ENCODE data around the gene SYTL3. TPM values are rescaled to one million over a fixed set of nuclear protein-coding genes. Genes with fewer than 3 reads are reported as not detected.

SYTL3 gene
- total RNA-seq, 1 donor from 2014 or later: 1.7 TPM

DNA sequence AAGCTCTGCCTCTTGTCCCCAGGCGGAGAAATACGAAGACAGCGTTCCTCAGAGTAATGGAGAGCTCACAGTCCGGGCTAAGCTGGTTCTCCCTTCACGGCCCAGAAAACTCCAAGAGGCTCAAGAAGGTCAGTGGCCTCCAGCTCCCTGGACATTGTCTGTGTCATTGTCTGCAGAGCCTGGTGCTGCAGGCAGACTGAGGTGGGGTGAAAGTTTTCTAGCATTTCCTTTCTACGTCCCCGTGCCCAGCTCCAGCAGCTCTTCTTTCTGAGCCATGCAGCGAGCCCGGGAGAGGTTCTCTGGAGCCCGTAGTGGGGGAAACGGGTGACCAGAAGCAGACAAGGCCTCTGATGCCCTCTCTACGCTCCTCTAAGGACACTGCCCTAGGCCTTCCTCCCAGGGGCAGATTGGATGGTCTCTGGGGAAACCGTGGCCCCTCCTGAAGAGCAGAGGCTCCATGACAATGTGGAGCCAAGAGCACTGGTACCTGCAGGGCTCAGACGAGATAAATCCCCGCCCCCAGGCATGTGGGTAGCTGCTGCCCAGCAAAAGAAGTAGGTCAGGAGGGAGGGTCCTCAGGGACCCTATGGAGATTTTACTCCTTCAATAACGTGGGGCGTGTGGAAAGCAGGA, 110.9 kb downstream of the SYTL3 start:
- ATAC-seq: peak; percentile 1

DNA sequence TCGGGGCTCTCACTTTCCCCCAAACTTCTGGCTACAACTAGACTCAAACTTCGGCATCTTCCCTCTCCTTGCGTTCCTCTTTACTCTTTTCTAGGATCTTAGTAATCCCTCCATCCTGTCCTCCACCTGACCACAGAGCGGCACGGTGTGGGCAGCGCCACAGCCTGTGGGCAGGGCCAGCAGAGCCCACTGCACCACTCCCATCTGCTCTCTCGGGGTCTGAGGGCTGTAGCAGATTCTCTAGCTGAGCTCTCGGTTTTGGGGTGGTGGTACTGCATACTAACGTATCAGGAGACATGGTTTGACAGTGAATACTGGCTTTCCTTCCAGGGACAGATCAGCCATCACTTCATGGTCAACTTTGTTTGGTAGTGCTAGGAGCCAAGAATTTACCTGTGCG, 111.9 kb downstream of the SYTL3 start:
- ATAC-seq: no peak

DNA sequence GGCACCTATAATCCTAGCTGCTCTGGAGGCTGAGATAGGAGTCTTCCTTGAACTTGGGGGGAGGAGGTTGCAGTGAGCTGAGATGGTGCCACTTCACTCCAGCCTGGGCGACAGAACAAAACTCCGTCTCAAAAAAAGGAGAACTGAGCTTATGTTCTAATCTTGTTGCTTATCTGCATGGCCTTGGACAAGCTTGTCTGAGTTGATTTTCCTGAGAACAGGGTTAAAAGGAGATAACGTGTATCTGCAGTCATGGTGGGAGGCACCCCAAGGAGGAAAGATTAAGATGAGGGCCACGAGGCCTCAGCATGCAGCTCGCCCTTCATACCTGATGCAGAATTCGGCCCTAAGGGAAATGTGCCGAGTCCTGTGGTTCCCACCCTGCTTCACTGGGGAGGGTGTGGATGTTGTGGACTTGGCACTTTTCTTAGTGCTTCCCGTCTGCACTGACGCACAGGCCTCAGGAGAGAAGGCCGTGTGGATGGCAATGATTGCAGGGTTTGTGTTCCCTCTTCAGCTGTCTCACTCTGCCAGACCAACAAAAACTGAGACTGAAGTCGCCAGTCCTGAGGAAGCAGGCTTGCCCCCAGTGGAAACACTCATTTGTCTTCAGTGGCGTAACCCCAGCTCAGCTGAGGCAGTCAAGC, 113.1 kb downstream of the SYTL3 start:
- ATAC-seq: peak; percentile 5

DNA sequence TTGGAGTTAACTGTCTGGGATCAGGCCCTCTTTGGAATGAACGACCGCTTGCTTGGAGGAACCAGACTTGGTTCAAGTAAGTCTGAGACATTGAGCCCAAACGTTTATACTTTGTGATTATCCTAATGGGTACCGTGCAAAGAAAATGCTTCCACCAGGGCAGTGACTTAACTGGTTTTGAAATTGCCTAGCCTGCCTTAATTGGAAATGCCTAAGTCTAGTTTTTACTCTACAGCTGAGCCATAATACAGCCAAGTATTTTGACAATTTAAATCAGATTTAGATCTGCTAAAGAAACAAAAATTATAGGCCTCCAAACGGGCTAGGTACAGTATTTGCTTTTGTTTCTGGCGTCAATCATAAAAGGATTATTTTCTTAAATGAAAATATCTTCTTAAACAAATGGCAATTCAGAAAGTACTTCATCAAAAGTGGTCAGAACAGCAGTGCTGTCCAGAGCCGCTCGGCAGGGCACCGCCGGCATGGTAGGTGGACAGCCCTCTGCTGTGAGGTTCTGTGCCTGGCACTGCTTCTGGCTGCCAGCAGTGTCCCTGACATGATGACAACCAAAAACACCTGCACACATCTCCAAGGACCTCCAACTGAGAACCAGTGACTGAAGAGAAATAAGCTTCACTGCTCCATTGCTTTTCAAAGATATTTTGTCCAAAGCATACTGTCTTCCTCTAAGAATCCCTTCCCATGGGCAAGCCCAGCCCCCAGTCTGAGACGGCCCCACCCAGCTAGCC, 113.8 kb downstream of the SYTL3 start:
- ATAC-seq: no peak

DNA sequence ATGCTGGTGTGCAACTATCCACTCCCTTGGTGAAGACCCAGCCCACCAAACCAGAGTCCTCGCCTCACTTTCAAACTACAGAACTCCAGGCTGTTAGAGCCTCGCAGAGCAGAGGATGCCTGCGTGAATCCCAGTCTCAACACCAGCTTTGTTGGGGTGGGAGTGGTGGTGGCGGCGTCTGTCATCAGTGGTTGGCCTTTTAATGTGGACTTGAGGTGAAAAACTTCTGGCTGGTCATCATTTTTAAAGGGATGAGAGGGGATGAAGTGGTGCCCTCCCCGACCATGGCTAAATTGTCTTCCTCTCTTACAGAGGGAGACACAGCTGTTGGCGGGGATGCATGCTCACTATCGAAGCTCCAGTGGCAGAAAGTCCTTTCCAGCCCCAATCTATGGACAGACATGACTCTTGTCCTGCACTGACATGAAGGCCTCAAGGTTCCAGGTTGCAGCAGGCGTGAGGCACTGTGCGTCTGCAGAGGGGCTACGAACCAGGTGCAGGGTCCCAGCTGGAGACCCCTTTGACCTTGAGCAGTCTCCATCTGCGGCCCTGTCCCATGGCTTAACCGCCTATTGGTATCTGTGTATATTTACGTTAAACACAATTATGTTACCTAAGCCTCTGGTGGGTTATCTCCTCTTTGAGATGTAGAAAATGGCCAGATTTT, 114.5 kb downstream of the SYTL3 start:
- no peak for ATAC-seq

DNA sequence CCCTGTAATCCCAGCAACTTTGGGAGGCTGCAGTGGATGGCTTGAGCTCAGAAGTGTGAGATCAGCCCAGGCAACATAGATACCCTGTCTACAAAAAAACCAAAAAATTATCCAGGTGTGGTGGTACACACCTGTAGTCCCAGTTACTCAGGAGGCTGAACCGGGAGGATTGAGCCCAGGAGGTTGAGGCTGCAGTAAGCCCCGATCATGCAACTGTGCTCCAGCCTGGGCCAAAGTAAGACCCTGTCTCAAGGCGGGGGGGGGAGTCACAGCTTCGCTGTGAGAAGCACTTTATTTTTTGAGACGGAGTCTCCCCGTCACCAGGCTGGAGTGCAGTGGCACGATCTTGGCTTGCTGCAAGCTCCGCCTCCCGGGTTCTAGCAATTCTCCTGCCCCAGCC, 115.1 kb downstream of the SYTL3 start:
- no peak for ATAC-seq

DNA sequence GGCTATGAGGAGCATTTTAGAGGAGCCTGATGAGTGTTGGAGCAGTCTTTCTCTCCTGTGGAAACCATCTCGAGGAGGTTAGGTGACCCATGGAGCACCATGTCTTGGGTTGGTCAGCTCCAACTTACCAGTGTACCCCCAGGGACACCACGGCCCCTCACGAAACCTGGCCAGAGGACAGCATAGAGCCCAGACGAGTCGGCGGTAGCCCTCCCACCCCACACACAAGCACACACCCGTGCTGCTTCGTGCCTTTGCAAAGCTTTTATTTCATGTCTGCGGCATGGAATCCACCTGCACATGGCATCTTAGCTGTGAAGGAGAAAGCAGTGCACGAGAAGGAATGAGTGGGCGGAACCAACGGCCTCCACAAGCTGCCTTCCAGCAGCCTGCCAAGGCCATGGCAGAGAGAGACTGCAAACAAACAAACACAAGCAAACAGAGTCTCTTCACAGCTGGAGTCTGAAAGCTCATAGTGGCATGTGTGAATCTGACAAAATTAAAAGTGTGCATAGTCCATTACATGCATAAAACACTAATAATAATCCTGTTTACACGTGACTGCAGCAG, 115.7 kb downstream of the SYTL3 start:
- no peak for ATAC-seq

DNA sequence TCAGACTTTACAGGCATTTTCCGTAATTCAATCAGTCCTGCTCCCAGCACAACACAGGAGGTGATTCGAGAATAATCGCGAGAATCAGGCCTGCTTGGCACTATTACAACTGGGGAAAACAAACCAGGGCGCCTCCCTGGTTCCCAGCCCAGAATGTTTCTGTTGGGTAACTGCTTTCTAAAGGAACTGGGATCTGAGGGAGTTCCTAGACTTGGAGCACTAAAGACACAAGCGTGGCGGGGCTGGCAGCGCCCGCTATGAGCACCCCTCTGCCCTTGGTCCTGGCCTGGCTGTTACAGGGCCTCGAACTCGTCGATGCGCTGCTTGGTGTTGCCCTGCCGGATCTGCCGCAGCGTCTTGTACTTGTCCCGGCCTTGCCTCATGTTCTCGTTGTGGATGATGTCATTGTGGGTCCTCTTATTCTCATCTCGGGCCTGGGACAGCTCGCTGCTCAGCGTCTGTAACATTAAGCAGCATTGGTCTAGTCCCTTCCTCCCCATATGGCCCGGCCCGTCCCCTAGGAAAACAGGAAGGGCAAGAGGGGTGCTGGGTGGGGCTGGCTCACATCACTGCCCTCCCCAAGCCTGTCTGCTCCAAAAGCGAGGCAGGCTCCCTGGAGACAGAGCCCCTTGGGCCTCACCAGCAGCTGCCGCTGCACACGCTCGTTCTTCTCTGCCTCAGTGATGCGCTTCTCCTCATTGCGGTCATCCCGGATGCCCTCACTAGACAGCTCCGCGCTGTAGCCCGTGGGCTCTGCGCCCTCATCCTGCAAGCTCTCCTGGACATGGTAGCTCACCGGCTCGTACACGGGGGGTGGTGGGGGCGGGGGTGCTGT, 117.0 kb downstream of the SYTL3 start:
- ATAC-seq: no peak

DNA sequence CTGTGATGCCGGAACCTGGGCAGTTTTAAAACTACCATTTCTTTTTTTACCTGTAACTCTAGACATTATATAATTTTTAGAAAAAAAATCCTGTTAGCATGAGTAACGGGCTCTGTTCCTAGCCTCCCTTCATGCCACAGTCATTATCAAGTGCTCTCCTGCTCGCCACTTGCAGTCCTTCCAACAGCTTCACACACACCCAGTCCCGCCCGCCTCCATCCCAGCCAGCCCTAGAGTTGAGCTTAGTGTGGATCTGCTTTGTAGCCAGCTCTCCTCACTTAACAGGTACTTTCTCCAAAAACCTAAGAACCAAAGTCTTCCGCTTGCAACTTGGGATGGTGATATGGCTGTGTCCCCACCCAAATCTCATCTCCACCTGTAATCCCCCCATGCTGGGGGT, 117.9 kb downstream of the SYTL3 start:
- ATAC-seq: no peak

DNA sequence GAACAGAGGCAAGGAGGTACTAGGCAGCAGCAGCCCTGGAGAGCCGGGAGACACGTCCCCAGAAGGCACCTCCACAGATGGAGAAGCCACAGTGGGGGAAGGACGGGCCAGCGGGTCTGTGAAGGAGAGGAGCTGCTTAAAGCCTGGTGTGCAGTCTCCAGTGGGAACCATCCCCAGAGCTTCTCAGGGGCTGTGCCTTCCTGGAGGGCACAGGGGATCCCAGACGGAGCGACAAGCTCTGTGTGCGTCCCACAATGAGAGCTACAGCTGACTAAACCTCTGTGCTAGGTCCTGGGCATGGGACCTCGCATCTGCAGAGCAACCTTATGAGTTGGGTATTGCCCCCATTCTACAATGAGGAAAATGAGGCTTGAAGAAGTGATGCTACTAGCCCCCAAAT, 118.6 kb downstream of the SYTL3 start:
- ATAC-seq: no peak

DNA sequence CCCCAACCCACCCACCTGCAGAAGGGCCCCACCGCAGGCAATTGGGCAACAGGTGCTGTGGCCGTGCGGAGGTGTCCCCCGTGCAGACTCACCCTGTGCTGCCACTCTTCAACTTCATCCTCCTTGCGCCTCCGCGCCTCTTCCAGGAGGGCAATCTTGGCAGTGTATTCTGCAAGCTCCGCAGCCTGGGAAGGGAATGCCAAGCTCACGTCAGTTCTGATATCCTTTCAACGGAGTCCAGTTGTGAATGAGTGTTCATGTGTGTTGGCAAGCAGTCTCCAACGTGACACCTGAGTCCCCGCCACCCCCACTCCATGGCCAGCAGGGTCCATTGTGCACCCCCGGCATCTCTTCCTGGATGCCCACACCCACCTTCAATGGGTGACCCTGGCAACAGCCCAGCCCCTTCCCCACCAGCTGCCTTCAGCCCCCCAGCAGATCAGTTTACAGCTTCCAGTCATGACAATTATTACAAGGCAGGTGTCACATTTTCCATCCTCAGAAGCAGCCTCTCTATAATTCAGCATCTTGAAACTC, 119.4 kb downstream of the SYTL3 start:
- no peak for ATAC-seq

DNA sequence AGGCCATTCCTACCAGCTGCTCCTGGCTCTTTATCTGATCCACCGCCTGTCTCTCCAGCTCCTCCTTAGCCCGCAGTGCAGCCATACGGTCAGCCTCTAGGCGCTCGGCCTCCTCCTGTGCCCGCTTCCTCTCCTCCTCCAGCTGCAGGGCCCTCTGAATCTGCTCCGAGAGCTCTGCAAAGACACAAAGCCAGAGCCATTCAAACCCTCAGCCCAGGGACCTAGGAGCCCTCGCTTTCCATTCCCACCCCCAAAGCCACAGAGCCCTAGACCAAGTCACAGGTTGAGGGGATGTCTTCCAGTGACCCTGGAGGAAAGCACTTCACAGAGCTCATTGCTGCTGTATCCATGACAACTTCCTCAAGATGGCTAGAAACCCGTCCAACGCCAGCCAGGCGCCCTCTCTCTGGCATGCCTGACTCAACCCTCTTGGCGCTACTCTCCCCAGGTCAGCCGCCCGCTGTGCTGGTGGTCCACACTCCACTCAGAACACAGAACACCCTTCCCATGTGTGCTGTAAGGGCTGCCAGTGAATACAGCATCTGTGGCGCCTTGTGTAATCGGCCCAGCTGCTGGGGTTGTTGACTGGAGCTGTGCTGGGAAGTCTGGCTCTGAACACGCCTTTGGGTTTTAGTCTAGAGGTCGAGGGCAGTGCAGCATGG, 120.0 kb downstream of the SYTL3 start:
- no peak for ATAC-seq

DNA sequence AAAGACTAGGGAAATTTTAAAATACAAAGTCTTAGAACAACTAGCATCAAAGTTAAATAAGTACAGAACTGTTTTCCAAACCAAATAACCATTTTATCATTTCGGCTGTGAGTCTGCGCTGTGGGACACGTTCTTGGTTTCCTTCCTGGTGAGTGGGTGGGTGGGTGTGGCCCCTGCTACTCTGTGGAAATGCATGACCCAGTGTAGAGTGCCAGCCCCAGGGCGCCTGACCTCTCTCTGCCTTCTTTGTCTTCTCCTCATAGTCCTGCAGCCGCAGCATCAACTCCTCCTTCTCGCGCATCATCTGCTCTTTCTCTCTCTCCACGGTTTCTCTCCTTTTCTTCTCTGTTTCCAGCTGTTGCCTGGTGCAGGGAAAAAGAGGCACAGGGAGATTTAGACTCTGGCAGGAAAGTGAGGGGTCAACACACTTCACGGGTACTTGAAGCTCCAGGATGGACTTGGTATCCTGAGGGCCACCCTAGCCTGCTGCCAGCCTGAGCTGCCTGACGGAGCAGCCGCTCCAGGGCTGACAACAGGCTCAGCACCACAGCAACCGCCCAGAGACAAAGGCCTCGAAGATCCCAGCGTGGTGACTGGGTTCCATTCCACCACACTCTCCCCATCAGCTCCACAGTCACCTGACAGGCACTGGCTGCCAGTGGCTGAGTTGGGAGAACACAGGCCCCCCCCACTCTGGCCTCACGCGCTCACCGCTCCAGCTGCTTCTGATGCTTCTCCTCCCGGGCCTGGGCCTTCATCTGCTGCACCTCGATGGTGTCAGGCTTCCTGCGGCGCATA, 120.9 kb downstream of the SYTL3 start:
- ATAC-seq: no peak

DNA sequence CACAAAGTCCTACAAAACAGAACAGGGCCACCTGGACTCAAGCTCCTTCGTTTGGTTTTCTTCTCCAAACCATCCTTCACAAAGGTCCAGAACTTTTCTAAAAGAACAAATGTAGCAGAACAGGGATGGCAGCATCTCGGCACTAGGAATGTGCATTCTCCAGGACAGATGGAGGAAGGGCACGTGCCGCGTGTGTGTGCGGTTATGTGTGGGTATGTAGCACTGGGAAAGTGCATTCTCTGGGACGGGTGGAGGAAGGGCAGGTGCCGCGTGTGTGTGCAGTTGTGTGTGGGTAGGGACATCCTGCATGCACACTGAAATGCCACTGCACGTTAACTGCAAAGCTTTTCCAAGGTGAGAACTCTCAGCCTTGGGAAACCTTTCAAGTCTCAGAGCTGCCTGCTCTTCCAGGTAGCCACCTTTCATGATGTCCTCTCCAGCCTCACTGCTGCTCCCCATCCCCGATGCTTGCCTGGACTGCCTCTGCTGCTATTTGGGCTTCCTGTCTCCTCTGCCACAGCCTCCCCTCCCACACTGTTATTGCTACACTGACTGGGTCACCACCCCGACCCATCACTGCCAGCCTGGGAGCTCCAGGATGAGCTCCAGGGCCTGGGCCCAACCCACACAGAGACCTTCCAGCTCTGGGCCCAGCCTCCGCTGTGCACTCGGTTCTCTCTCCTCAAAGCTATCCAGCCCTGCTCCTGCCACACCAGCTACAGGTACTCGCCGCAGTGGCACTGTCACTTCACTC, 121.7 kb downstream of the SYTL3 start:
- ATAC-seq: peak; percentile 2

DNA sequence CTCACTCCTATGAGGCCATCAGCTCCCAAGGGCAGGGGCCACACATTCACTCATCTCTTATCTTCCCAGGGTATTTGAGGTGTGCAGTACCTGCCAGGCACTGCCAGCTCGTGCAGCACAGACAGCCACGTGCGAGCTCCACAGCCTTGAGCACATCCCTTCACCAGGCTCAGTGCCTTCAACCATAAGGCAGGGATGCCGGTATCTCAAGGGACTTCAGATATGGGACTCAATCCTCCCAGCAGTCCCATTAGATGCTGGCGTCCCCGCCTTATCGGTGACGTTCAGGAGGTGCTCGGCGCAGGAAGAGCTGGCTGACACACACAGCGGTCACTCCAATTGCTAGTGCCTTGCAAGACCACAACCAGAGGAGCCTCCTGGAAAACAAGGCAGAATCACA, 122.3 kb downstream of the SYTL3 start:
- ATAC-seq: peak; percentile 0

DNA sequence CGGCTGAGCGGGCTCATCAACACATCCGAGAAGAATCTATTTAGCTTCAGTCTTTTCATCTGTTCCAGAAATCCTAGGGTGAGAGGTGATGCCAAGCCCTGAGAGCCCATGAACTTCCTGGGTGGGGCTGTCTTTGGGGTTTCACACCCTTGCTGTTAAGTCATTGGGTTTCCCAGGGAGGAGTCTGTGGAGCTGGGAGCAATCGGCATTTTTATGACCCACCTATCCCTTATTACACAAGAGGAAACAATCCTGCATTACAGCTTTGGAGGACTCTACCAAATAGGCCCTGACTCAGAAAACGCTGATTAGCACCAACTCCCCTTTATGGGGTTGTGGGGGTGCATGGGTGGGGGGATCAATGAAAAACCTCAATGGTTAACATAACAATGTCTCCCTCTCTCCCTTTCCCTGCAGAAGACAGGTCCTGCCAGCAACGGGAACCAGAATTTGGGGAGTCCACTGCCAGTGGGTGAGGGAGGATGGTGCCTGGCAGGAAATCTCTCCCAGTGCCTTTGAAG, 123.1 kb downstream of the SYTL3 start:
- peak; percentile 90 for ATAC-seq

DNA sequence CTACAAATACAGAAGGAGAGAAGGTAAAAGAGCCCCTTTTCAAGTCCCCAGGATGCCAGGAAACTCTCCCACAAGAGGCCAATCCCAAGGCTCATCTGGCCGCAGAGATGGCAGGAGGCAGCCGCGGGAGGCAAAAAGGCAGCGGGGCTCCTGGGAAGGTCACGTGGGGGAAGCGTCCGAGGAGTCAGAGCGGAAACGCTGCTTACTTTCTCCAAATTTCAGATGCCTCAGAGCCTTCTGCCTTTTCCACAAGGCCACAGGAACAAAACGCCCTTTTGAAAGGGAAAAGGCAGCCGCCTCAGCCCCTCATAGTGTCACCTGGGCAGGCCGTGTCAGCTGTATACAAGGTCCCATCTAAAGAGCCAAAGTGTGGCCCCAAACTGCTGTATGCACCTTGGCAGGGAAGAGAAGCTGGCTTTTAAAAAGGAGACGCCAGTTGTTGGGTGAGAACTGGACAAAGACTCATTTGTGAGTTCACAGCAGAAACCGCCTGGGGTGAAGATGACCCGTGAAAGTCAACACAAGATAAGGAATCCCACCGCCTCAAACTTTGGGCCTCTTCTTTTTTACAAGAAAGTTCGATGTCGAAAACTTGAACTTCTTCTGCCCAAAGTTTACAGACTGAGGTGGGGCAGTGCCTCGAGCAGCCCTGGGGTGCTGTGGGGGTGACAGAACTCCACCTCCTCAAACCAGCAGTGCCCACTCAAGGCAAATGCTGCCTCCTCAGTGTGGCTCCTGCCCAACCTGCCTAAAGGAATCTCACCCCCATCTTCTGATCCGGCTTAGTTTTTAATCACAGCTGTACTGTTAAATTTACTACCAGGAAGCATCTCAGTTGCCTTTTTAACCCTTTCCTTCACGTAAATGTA, 124.0 kb downstream of the SYTL3 start:
- ATAC-seq: no peak

DNA sequence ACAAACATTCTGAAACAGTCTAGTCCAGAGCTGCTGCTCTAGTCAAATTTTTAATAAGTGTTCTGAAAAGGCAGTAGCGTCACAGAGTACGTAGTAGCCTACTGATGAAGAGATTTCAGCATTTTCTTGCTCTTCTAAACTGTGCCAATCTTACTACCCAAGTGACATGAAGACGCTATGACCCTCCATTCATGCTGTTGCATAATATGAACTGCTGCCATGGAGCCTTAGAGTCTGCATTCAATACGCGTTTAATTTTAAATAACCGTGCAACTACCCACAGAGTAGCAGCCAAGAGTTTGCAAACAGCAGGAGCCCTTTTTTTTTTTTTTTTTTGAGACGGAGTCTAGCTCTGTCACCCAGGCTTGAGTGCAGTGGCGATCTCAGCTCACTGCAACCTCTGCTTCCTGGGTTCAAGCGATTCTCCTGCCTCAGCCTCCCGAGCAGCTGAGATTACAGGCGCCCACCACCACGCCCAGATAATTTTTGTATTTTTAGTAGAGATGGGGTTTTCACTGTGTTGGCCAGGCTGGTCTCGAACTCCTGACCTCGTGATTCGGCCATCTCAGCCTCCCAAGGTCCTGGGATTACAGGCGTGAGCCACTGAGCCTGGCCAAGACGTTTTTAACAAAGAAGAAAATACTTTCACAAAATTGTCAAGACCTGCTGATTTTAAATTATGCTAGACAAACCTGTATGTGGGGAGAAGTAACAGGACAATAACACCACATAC, 125.0 kb downstream of the SYTL3 start:
- ATAC-seq: no peak
